HepG2 (cell line): Measurements from ENCODE around the gene DCAF7. TPM values are rescaled to one million over a fixed set of nuclear protein-coding genes. Genes with fewer than 3 reads are reported as not detected.

ENCODE experiments used
- CEBPG ChIP-seq: IDR thresholded peaks from 2 replicates; pipeline ENCODE4 v1.6.1; 2016
- CEBPZ ChIP-seq: IDR thresholded peaks from 2 replicates; pipeline ENCODE4 v1.6.1; 2012; ENCODE audit warnings: low read length, improper control_type of control experiment
- CTCF ChIP-seq: sonication (generic); formaldehyde crosslinking; IDR thresholded peaks from 2 replicates; pipeline ENCODE4 v1.5.0; 2020; ENCODE audit warnings: mild to moderate bottlenecking, missing genetic modification reagents, moderate library complexity
- EP300 ChIP-seq, 3 experiments: sonication (generic) in 1 of 3; formaldehyde crosslinking in 1 of 3; IDR thresholded peaks; 2 replicates each; pipeline versions ENCODE4 v1.5.1 to v1.6.1; 2011 to 2020; ENCODE audit warnings: low read depth in 2 of 3, low read length in 2 of 3, borderline replicate concordance in 1 of 3, improper control_type of control experiment in 1 of 3, mild to moderate bottlenecking in 1 of 3, missing genetic modification reagents in 1 of 3, moderate library complexity in 1 of 3
- IKZF1 ChIP-seq: fragments of 450-650 bp; IDR thresholded peaks from 2 replicates; pipeline ENCODE4 v1.7.1; 2016
- MLLT10 ChIP-seq: sonication (generic); formaldehyde crosslinking; IDR thresholded peaks from 2 replicates; pipeline ENCODE4 v1.4.0; 2020; ENCODE audit warnings: missing genetic modification reagents
- NCOA2 ChIP-seq: sonication (generic); formaldehyde crosslinking; IDR thresholded peaks from 2 replicates; pipeline ENCODE4 v1.8.0; 2022; ENCODE audit warnings: inconsistent platforms
- PHB2 ChIP-seq: fragments of 450-650 bp; IDR thresholded peaks from 2 replicates; pipeline ENCODE4 v1.6.1; 2018; ENCODE audit not compliant: partially characterized antibody
- SETDB1 ChIP-seq: sonication (generic); formaldehyde crosslinking; IDR thresholded peaks from 2 replicates; pipeline ENCODE4 v1.5.1; 2020; ENCODE audit warnings: missing genetic modification reagents, mild to moderate bottlenecking, borderline replicate concordance
- SIX4 ChIP-seq: sonication (generic); formaldehyde crosslinking; IDR thresholded peaks from 2 replicates; pipeline ENCODE4 v1.4.0; 2020; ENCODE audit warnings: missing genetic modification reagents
- SOX13 ChIP-seq, 3 experiments: fragments of 450-650 bp in 1 of 3; sonication (generic) in 1 of 3; formaldehyde crosslinking in 1 of 3; IDR thresholded peaks in 2 of 3; conservative IDR thresholded peaks in 1 of 3; 2 replicates each; pipeline versions ENCODE4 v1.5.0 to v1.6.1; 2016 to 2020; ENCODE audit warnings: antibody characterized with exemption in 1 of 3, mild to moderate bottlenecking in 1 of 3, missing compliant biosample characterization in 1 of 3, missing genetic modification reagents in 1 of 3, moderate library complexity in 1 of 3
- UBTF ChIP-seq: sonication (generic); formaldehyde crosslinking; IDR thresholded peaks from 2 replicates; pipeline ENCODE4 v1.4.0; 2020; ENCODE audit warnings: mild to moderate bottlenecking, missing genetic modification reagents
- ZBTB7A ChIP-seq: sonication (generic); formaldehyde crosslinking; IDR thresholded peaks from 2 replicates; pipeline ENCODE4 v1.8.0; 2022; ENCODE audit warnings: mild to moderate bottlenecking, missing genetic modification reagents
- ZNF232 ChIP-seq: sonication (generic); formaldehyde crosslinking; IDR thresholded peaks from 2 replicates; pipeline ENCODE4 v1.4.0; 2020; ENCODE audit warnings: missing genetic modification reagents, borderline replicate concordance
- ZNF264 ChIP-seq: sonication (generic); formaldehyde crosslinking; IDR thresholded peaks from 2 replicates; pipeline ENCODE4 v1.4.0; 2020; ENCODE audit warnings: missing genetic modification reagents
- ZNF34 ChIP-seq: sonication (generic); formaldehyde crosslinking; IDR thresholded peaks from 2 replicates; pipeline ENCODE4 v1.4.0; 2020; ENCODE audit warnings: mild to moderate bottlenecking, missing genetic modification reagents, borderline replicate concordance
- ZSCAN31 ChIP-seq: sonication (generic); formaldehyde crosslinking; IDR thresholded peaks from 2 replicates; pipeline ENCODE4 v1.5.0; 2020; ENCODE audit warnings: low read depth, mild to moderate bottlenecking, missing genetic modification reagents
- polyA plus RNA-seq, 8 experiments: library from polyadenylated mRNA; depleted of rRNA in 3 of 8; stranded (reverse) in 7 of 8; unstranded in 1 of 8; fragments of >200 nt; fragmentation: Illumina TruSeq in 4 of 8; extraction: Trizol in 4 of 8; gene quantifications; 2 replicates each; pipeline versions ENCODE4 v1.2.1 to v1.2.3, GENCODE V29; 2011 to 2016; ENCODE audit warnings: low read depth in 4 of 8, missing spikeins in 1 of 8, mixed read lengths in 1 of 8; ENCODE audit not compliant: insufficient read depth in 1 of 8
- total RNA-seq, 5 experiments: library from RNA; depleted of rRNA; stranded (reverse); fragments of >200 nt; fragmentation: Illumina TruSeq; extraction: Trizol; gene quantifications; 2 replicates each; pipeline ENCODE4 v1.2.3, GENCODE V29; 2016; ENCODE audit warnings: low read depth in 1 of 5

DCAF7 gene
- total and polyA plus RNA-seq, 2 of the 13 experiments (the other 11 are each of a cell fraction or from before 2014, with no cell fraction given), result 55.2 to 73.4 TPM

- TF ChIP-seq CEBPZ (no peak), UBTF (CRISPR knock-in tag) (peak; percentile 97), ZNF232 (peak; percentile 93; the same call in 1 of the 2 replicates), ZNF34 (CRISPR knock-in tag) (no peak), IKZF1 (no peak), CTCF (CRISPR knock-in tag) (peak; percentile 41), SOX13 (IDR thresholded peaks at IDR 0.05) (no peak), SOX13 (CRISPR knock-in tag; conservative IDR thresholded peaks at IDR 0.05 in 1 of 2, IDR thresholded peaks at IDR 0.05 in 1 of 2) (peak in 1 of 2 experiments; percentile 79; a peak in 2 of 4 replicates), SETDB1 (CRISPR knock-in tag) (no peak), NCOA2 (CRISPR knock-in tag) (peak; percentile 80), MLLT10 (peak; percentile 90; the same call in 1 of the 2 replicates), SIX4 (CRISPR knock-in tag) (peak; percentile 86), ZBTB7A (CRISPR knock-in tag) (no peak), PHB2 (no peak), ZSCAN31 (CRISPR knock-in tag) (peak; percentile 91), CEBPG (CRISPR knock-in tag) (peak; percentile 67; the same call in 1 of the 2 replicates), EP300 (IDR thresholded peaks at IDR 0.05; ENCODE audit: low read depth in 2 of 2, low read length in 2 of 2) (peak; percentile 74 to 81), EP300 (CRISPR knock-in tag; IDR thresholded peaks at IDR 0.05; ENCODE audit: borderline replicate concordance) (peak; percentile 60; the same call in 1 of the 2 replicates), ZNF264 (CRISPR knock-in tag) (peak; percentile 97)
Observed at GRCh38 chr17:63600569-63601438, 50.5 kb downstream of the DCAF7 start, which contains the start of gene TACO1 (continued).
